HepG2 (cell line): ENCODE measurements around the gene ADAMTSL4. TPM values are rescaled to one million over a fixed set of nuclear protein-coding genes. Genes with fewer than 3 reads are reported as not detected.
A peak's percentile ranks its signal among the peaks of the same experiment; 100 is the strongest.

ENCODE experiments used
- FLYWCH1 ChIP-seq: sonication (generic); formaldehyde crosslinking; IDR thresholded peaks from 2 replicates; pipeline ENCODE4 v1.8.1; 2023; ENCODE audit warnings: mild to moderate bottlenecking, missing genetic modification reagents
- JUND ChIP-seq: sonication (generic); formaldehyde crosslinking; IDR thresholded peaks from 2 replicates; pipeline ENCODE4 v1.8.0; 2022; ENCODE audit warnings: mild to moderate bottlenecking, missing genetic modification reagents
- MTF1 ChIP-seq: sonication (generic); formaldehyde crosslinking; IDR thresholded peaks from 2 replicates; pipeline ENCODE4 v1.5.0; 2020; ENCODE audit warnings: missing genetic modification reagents
- RAD21 ChIP-seq: fragments of 450-650 bp; formaldehyde crosslinking; IDR thresholded peaks from 2 replicates; pipeline ENCODE4 v1.5.0; 2020; ENCODE audit warnings: mild to moderate bottlenecking
- RBM39 ChIP-seq: fragments of 200-400 bp; formaldehyde crosslinking; IDR thresholded peaks from one replicate; pipeline ENCODE4 v1.6.1; 2018; ENCODE audit warnings: antibody characterized with exemption, mild to moderate bottlenecking, low read depth, low read length; ENCODE audit not compliant: poor library complexity, severe bottlenecking
- RNF2 ChIP-seq: fragments of 450-650 bp; conservative IDR thresholded peaks from 2 replicates; pipeline ENCODE4 v1.6.1; 2016; ENCODE audit warnings: low read depth
- SIN3B ChIP-seq: fragments of 150-350 bp; IDR thresholded peaks from 2 replicates; pipeline ENCODE4 v1.6.1; 2014; ENCODE audit warnings: low read length
- SSRP1 ChIP-seq: IDR thresholded peaks from 2 replicates; pipeline ENCODE4 v1.6.1; 2016; ENCODE audit warnings: control low read depth
- TEAD3 ChIP-seq: optimal IDR thresholded peaks from 2 replicates; pipeline ENCODE3; 2016; ENCODE audit warnings: borderline replicate concordance
- TRIM24 ChIP-seq: sonication (generic); formaldehyde crosslinking; IDR thresholded peaks from 2 replicates; pipeline ENCODE4 v1.8.0; 2022; ENCODE audit warnings: mild to moderate bottlenecking, missing genetic modification reagents
- ZBTB7B ChIP-seq: sonication (generic); formaldehyde crosslinking; IDR thresholded peaks from 2 replicates; pipeline ENCODE4 v1.4.0; 2020; ENCODE audit warnings: missing genetic modification reagents
- ZNF10 ChIP-seq: sonication (generic); formaldehyde crosslinking; IDR thresholded peaks from 2 replicates; pipeline ENCODE4 v1.4.0; 2020; ENCODE audit warnings: mild to moderate bottlenecking, low read depth, missing genetic modification reagents, borderline replicate concordance
- ZNF713 ChIP-seq: sonication (generic); formaldehyde crosslinking; IDR thresholded peaks from 2 replicates; pipeline ENCODE4 v1.4.0; 2020; ENCODE audit warnings: mild to moderate bottlenecking, missing genetic modification reagents
- ZNF841 ChIP-seq: sonication (generic); formaldehyde crosslinking; IDR thresholded peaks from 2 replicates; pipeline ENCODE4 v1.8.1; 2023; ENCODE audit warnings: missing genetic modification reagents, borderline replicate concordance
- ZSCAN21 ChIP-seq: sonication (generic); formaldehyde crosslinking; IDR thresholded peaks from 2 replicates; pipeline ENCODE4 v1.8.0; 2022; ENCODE audit warnings: mild to moderate bottlenecking, missing genetic modification reagents, moderate library complexity, borderline replicate concordance
- polyA plus RNA-seq, 8 experiments: library from polyadenylated mRNA; depleted of rRNA in 3 of 8; stranded (reverse) in 7 of 8; unstranded in 1 of 8; fragments of >200 nt; fragmentation: Illumina TruSeq in 4 of 8; extraction: Trizol in 4 of 8; gene quantifications; 2 replicates each; pipeline versions ENCODE4 v1.2.1 to v1.2.3, GENCODE V29; 2011 to 2016; ENCODE audit warnings: low read depth in 4 of 8, missing spikeins in 1 of 8, mixed read lengths in 1 of 8; ENCODE audit not compliant: insufficient read depth in 1 of 8
- total RNA-seq, 5 experiments: library from RNA; depleted of rRNA; stranded (reverse); fragments of >200 nt; fragmentation: Illumina TruSeq; extraction: Trizol; gene quantifications; 2 replicates each; pipeline ENCODE4 v1.2.3, GENCODE V29; 2016; ENCODE audit warnings: low read depth in 1 of 5
- TF ChIP-seq, protein P1 (sequence below): sonication (generic); formaldehyde crosslinking; IDR thresholded peaks from 2 replicates; pipeline ENCODE4 v1.4.0; 2020; ENCODE audit warnings: mild to moderate bottlenecking, missing genetic modification reagents
- TF ChIP-seq, protein P2 (sequence below): sonication (generic); formaldehyde crosslinking; IDR thresholded peaks from 2 replicates; pipeline ENCODE4 v1.4.0; 2020; ENCODE audit warnings: missing genetic modification reagents
- TF ChIP-seq, protein P3 (sequence below): sonication (generic); formaldehyde crosslinking; conservative IDR thresholded peaks from 2 replicates; pipeline ENCODE4 v1.4.0; 2020; ENCODE audit warnings: missing genetic modification reagents
- TF ChIP-seq, protein P4 (sequence below): sonication (generic); formaldehyde crosslinking; IDR thresholded peaks from 2 replicates; pipeline ENCODE4 v1.4.0; 2020; ENCODE audit warnings: missing genetic modification reagents
- TF ChIP-seq, protein P5 (sequence below): sonication (generic); formaldehyde crosslinking; IDR thresholded peaks from 2 replicates; pipeline ENCODE4 v1.8.0; 2022; ENCODE audit warnings: low read depth, missing genetic modification reagents

The ADAMTSL4 gene
- total and polyA plus RNA-seq, 2 of the 13 experiments (the other 11 are each of a cell fraction or from before 2014, with no cell fraction given), result 3.9 to 16.4 TPM

DNA sequence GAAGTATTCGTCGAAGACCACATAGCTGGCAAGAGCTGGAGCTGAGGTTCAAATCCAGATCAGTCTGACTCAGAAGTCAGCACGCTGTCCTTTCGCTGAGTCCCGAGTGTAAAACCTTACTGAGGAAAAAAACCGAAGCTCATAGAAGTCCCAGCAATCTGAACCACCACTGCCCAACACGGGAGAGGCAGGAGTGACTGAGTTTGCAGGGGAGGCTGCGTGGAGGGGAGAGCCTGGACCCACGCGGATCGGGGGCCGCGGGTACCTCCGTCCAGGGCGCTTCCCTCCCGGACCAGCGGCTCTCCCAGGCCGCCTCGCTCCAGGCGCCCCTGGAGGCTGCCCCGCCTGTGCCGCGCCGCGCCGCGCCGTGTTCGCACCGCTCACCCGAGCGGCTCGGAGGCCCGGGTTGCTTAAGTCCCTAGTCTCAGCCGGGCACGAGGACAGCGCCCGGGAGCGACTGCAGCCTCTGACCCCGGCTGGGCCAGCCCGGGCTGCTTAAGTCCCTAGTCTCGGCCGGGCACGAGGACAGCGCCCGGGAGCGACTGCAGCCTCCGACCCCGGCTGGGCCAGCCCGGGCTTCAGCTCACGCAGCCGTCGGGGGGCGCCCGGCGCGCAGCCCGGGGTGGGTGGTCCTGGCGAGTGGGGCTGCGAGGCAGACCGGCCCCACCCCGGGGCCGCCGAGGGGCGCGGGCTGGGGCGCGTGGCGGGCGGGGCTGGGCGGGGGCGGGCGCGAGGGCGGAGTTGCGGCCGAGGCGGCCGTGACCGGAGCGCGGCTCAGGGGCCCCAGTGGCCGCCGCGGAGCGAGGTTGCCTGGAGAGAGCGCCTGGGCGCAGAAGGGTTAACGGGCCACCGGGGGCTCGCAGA lies at the start of gene ADAMTSL4 (continued):
- TF ChIP-seq, protein P1, sequence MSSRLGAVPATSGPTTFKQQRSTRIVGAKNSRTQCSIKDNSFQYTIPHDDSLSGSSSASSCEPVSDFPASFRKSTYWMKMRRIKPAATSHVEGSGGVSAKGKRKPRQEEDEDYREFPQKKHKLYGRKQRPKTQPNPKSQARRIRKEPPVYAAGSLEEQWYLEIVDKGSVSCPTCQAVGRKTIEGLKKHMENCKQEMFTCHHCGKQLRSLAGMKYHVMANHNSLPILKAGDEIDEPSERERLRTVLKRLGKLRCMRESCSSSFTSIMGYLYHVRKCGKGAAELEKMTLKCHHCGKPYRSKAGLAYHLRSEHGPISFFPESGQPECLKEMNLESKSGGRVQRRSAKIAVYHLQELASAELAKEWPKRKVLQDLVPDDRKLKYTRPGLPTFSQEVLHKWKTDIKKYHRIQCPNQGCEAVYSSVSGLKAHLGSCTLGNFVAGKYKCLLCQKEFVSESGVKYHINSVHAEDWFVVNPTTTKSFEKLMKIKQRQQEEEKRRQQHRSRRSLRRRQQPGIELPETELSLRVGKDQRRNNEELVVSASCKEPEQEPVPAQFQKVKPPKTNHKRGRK (CRISPR knock-in tag), result no peak
- TF ChIP-seq, protein P2, sequence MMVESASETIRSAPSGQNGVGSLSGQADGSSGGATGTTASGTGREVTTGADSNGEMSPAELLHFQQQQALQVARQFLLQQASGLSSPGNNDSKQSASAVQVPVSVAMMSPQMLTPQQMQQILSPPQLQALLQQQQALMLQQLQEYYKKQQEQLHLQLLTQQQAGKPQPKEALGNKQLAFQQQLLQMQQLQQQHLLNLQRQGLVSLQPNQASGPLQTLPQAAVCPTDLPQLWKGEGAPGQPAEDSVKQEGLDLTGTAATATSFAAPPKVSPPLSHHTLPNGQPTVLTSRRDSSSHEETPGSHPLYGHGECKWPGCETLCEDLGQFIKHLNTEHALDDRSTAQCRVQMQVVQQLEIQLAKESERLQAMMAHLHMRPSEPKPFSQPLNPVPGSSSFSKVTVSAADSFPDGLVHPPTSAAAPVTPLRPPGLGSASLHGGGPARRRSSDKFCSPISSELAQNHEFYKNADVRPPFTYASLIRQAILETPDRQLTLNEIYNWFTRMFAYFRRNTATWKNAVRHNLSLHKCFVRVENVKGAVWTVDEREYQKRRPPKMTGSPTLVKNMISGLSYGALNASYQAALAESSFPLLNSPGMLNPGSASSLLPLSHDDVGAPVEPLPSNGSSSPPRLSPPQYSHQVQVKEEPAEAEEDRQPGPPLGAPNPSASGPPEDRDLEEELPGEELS (CRISPR knock-in tag), result 0 out of 2 replicates have a peak, but pooled peaks have one; percentile 11
- TF ChIP-seq, protein P3, sequence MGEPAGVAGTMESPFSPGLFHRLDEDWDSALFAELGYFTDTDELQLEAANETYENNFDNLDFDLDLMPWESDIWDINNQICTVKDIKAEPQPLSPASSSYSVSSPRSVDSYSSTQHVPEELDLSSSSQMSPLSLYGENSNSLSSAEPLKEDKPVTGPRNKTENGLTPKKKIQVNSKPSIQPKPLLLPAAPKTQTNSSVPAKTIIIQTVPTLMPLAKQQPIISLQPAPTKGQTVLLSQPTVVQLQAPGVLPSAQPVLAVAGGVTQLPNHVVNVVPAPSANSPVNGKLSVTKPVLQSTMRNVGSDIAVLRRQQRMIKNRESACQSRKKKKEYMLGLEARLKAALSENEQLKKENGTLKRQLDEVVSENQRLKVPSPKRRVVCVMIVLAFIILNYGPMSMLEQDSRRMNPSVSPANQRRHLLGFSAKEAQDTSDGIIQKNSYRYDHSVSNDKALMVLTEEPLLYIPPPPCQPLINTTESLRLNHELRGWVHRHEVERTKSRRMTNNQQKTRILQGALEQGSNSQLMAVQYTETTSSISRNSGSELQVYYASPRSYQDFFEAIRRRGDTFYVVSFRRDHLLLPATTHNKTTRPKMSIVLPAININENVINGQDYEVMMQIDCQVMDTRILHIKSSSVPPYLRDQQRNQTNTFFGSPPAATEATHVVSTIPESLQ (CRISPR knock-in tag), result no peak
- TF ChIP-seq ZNF841 (CRISPR knock-in tag) (0 out of 2 replicates have a peak, but pooled peaks have one; percentile 37), SIN3B (no peak), ZNF10 (CRISPR knock-in tag) (no peak), FLYWCH1 (CRISPR knock-in tag) (no peak), MTF1 (0 out of 2 replicates have a peak, but pooled peaks have one; percentile 38), RNF2 (peak; percentile 56; the same call in 1 of the 2 replicates), TEAD3 (CRISPR knock-in tag) (peak; percentile 11), RBM39 (peak; percentile 62), ZSCAN21 (CRISPR knock-in tag) (peak; percentile 40; the same call in 1 of the 2 replicates), JUND (CRISPR knock-in tag) (no peak), ZNF713 (CRISPR knock-in tag) (0 out of 2 replicates have a peak, but pooled peaks have one; percentile 20), RAD21 (CRISPR knock-in tag) (0 out of 2 replicates have a peak, but pooled peaks have one; percentile 37), SSRP1 (CRISPR knock-in tag) (no peak), ZBTB7B (CRISPR knock-in tag) (peak; percentile 38; the same call in 1 of the 2 replicates), TRIM24 (CRISPR knock-in tag) (no peak)
- TF ChIP-seq, protein P4, sequence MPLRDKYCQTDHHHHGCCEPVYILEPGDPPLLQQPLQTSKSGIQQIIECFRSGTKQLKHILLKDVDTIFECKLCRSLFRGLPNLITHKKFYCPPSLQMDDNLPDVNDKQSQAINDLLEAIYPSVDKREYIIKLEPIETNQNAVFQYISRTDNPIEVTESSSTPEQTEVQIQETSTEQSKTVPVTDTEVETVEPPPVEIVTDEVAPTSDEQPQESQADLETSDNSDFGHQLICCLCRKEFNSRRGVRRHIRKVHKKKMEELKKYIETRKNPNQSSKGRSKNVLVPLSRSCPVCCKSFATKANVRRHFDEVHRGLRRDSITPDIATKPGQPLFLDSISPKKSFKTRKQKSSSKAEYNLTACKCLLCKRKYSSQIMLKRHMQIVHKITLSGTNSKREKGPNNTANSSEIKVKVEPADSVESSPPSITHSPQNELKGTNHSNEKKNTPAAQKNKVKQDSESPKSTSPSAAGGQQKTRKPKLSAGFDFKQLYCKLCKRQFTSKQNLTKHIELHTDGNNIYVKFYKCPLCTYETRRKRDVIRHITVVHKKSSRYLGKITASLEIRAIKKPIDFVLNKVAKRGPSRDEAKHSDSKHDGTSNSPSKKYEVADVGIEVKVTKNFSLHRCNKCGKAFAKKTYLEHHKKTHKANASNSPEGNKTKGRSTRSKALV, result peak; percentile 81
- TF ChIP-seq, protein P5, sequence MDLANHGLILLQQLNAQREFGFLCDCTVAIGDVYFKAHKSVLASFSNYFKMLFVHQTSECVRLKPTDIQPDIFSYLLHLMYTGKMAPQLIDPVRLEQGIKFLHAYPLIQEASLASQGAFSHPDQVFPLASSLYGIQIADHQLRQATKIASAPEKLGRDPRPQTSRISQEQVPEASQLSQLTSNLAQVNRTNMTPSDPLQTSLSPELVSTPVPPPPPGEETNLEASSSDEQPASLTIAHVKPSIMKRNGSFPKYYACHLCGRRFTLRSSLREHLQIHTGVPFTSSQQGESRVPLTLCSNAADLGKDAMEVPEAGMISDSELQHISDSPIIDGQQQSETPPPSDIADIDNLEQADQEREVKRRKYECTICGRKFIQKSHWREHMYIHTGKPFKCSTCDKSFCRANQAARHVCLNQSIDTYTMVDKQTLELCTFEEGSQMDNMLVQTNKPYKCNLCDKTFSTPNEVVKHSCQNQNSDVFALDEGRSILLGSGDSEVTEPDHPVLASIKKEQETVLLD (CRISPR knock-in tag), result no peak
